ENCODE measurements around the gene SLC1A2.

The SLC1A2 gene

DNA sequence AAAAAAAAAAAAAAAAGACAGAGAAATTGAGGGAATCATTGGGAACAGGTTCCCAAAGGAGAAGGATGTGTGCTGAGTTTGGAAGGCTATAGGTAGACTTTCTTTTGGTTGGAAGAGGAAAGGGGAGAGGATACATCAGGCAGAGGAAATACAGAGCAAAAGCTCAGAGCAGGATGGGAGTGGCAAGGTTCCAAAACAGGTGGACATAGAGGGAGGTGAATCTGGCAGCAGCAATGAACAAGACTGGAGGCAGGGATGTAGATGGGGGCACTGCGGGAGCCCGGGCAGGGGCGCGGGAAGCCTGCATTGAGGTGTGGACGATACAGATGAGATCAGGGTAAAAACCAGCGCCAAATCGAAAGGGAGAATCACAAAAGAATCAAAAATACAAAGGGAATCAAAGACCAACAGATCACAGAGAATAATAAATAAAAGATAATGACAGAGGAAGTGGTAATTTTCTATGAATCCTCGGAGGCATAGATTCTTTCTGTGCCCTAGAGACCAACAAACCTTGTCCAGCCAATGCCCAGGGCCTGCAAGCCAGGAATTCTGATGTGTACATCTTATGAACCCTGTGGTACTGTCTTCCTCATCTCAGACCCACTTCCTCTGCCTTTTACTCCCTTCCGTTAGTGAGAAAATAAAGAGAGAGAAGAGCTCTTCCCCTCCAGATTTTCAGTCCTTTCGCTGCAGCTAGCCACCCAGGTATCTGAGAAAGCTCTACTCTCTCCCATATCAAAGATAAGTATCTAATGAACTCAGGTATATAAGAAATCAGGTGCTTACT lies 70.3 kb downstream of the SLC1A2 start:
- Histone ChIP-seq H3K4me2 (ENCODE audit: insufficient read depth, low read length, poor library complexity, severe bottlenecking) (no peak overlapping the region), H3K4me3 (ENCODE audit: low read length in 2 of 2) (no peak overlapping the region), H4K8ac (ENCODE audit: low read depth, low read length) (no peak overlapping the region), H2BK120ac (ENCODE audit: low read depth, low read length) (no peak overlapping the region), H2BK5ac (ENCODE audit: low read length) (no peak overlapping the region), H3K14ac (ENCODE audit: low read length) (no peak overlapping the region), H2BK15ac (ENCODE audit: low read length) (no peak overlapping the region), H3K23ac (ENCODE audit: low read depth, low read length, poor library complexity) (no peak overlapping the region), H3K79me1 (ENCODE audit: low read depth, low read length) (no peaks in the 10 kb centered on the region), H3K27ac (replicated peaks; ENCODE audit: low read length) (no peak overlapping the region), H3K9ac (ENCODE audit: low read depth, low read length, poor library complexity) (no peak overlapping the region), H2AFZ (ENCODE audit: low read length) (no peak overlapping the region), H3K9me3 (replicated peaks in 1 of 2; ENCODE audit: control insufficient read depth in 2 of 2, insufficient read depth in 1 of 2, low read depth in 1 of 2, low read length in 2 of 2) (no peaks in the 10 kb centered on the region), H3K4ac (ENCODE audit: low read length) (no peak overlapping the region), H3K18ac (ENCODE audit: low read length) (no peak overlapping the region), H3K4me1 (ENCODE audit: control insufficient read depth in 2 of 2, insufficient read depth in 1 of 2, low read depth in 1 of 2, low read length in 2 of 2) (peaks cover 8 to 11% of the 10 kb centered on the region in 2 donors), H3K36me3 (replicated peaks in 1 of 2; ENCODE audit: control insufficient read depth in 2 of 2, insufficient read depth in 2 of 2, low read length in 2 of 2) (no peaks in the 10 kb centered on the region), H2BK12ac (ENCODE audit: low read length) (no peak overlapping the region), H2AK5ac (ENCODE audit: low read depth, low read length) (no peak overlapping the region), H3K27me3 (ENCODE audit: control insufficient read depth in 3 of 3, insufficient read depth in 3 of 3, low read depth in 1 of 3, low read length in 3 of 3) (no peaks in the 10 kb centered on the region), H4K91ac (ENCODE audit: low read depth, low read length, poor library complexity) (no peak overlapping the region)
- no peak for DNase-seq (ENCODE audit: low spot score)
- no CpG with 5 or more reads among the region's 10 CpGs for WGBS, 2 donors (ENCODE audit: extremely low coverage in 2 of 2, insufficient read length in 2 of 2, insufficient replicate concordance in 1 of 2)

DNA sequence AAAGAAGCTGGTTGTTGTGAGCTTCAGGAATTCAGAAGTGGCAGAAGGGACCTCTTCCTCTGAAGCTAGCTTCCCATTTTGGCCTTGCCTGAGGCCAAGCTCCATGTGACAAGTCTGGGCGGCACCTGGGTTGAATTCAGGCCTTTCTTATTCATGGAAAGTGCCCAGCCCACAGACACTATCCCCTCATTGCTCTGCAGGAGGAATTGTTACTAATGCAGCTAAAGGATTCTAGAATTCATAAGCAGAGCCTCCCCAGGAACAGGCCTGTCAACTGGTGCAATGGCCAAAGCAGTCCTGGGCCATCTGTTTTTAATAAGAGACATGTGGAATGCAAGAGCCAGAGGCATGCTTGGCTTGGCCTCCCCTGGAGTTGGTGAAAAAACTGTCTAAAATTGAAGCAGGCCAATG lies 71.4 kb downstream of the SLC1A2 start:
- no peak overlapping the region for H3K4ac ChIP-seq (ENCODE audit: low read length)
- H2AFZ ChIP-seq (ENCODE audit: low read length): no peak overlapping the region
- no peak overlapping the region for H2BK12ac ChIP-seq (ENCODE audit: low read length)
- no peak overlapping the region for H4K91ac ChIP-seq (ENCODE audit: low read depth, low read length, poor library complexity)
- H3K4me2 ChIP-seq (ENCODE audit: insufficient read depth, low read length, poor library complexity, severe bottlenecking): no peak overlapping the region
- no peaks in the 10 kb centered on the region for H3K79me1 ChIP-seq (ENCODE audit: low read depth, low read length)
- no peaks in the 10 kb centered on the region for H3K36me3 ChIP-seq (replicated peaks in 1 of 2; ENCODE audit: control insufficient read depth in 2 of 2, insufficient read depth in 2 of 2, low read length in 2 of 2)
- no peak for DNase-seq (ENCODE audit: low spot score)
- no peaks in the 10 kb centered on the region for H3K27me3 ChIP-seq (ENCODE audit: control insufficient read depth in 3 of 3, insufficient read depth in 3 of 3, low read depth in 1 of 3, low read length in 3 of 3)
- no peak overlapping the region for H2AK5ac ChIP-seq (ENCODE audit: low read depth, low read length)
- no peak overlapping the region for H3K9ac ChIP-seq (ENCODE audit: low read depth, low read length, poor library complexity)
- H3K18ac ChIP-seq (ENCODE audit: low read length): no peak overlapping the region
- no peak overlapping the region for H3K4me3 ChIP-seq (ENCODE audit: low read length in 2 of 2)
- no peak overlapping the region for H2BK5ac ChIP-seq (ENCODE audit: low read length)
- H3K23ac ChIP-seq (ENCODE audit: low read depth, low read length, poor library complexity): no peak overlapping the region
- H4K8ac ChIP-seq (ENCODE audit: low read depth, low read length): no peak overlapping the region
- H3K14ac ChIP-seq (ENCODE audit: low read length): no peak overlapping the region
- no CpG with 5 or more reads among the region's 1 CpG for WGBS, 2 donors (ENCODE audit: extremely low coverage in 2 of 2, insufficient read length in 2 of 2, insufficient replicate concordance in 1 of 2)
- H3K27ac ChIP-seq (replicated peaks; ENCODE audit: low read length): no peak overlapping the region
- peaks cover 8 to 11% of the 10 kb centered on the region in 2 donors for H3K4me1 ChIP-seq (ENCODE audit: control insufficient read depth in 2 of 2, insufficient read depth in 1 of 2, low read depth in 1 of 2, low read length in 2 of 2)
- H2BK15ac ChIP-seq (ENCODE audit: low read length): no peak overlapping the region
- H2BK120ac ChIP-seq (ENCODE audit: low read depth, low read length): no peak overlapping the region
- no peaks in the 10 kb centered on the region for H3K9me3 ChIP-seq (replicated peaks in 1 of 2; ENCODE audit: control insufficient read depth in 2 of 2, insufficient read depth in 1 of 2, low read depth in 1 of 2, low read length in 2 of 2)

GRCh38 chr11:35347173-35347878 lies 72.0 kb downstream of the SLC1A2 start:
- Histone ChIP-seq H4K8ac (ENCODE audit: low read depth, low read length) (no peak overlapping the region), H3K27me3 (ENCODE audit: control insufficient read depth in 3 of 3, insufficient read depth in 3 of 3, low read depth in 1 of 3, low read length in 3 of 3) (no peaks in the 10 kb centered on the region)

GRCh38 chr11:35346472-35347156 lies 72.7 kb downstream of the SLC1A2 start:
- no peak overlapping the region for H2BK5ac ChIP-seq (ENCODE audit: low read length)
- DNase-seq (ENCODE audit: low spot score): no peak
- no peak overlapping the region for H2BK12ac ChIP-seq (ENCODE audit: low read length)
- H3K14ac ChIP-seq (ENCODE audit: low read length): no peak overlapping the region
- H3K4ac ChIP-seq (ENCODE audit: low read length): no peak overlapping the region
- no CpG with 5 or more reads among the region's 6 CpGs for WGBS, 2 donors (ENCODE audit: extremely low coverage in 2 of 2, insufficient read length in 2 of 2, insufficient replicate concordance in 1 of 2)
- no peak overlapping the region for H3K23ac ChIP-seq (ENCODE audit: low read depth, low read length, poor library complexity)
- H3K9me3 ChIP-seq (replicated peaks in 1 of 2; ENCODE audit: control insufficient read depth in 2 of 2, insufficient read depth in 1 of 2, low read depth in 1 of 2, low read length in 2 of 2): no peaks in the 10 kb centered on the region
- no peak overlapping the region for H3K9ac ChIP-seq (ENCODE audit: low read depth, low read length, poor library complexity)
- no peaks in the 10 kb centered on the region for H3K27me3 ChIP-seq (ENCODE audit: control insufficient read depth in 3 of 3, insufficient read depth in 3 of 3, low read depth in 1 of 3, low read length in 3 of 3)
- no peaks in the 10 kb centered on the region for H3K79me1 ChIP-seq (ENCODE audit: low read depth, low read length)
- no peaks in the 10 kb centered on the region for H3K36me3 ChIP-seq (replicated peaks in 1 of 2; ENCODE audit: control insufficient read depth in 2 of 2, insufficient read depth in 2 of 2, low read length in 2 of 2)
- H4K91ac ChIP-seq (ENCODE audit: low read depth, low read length, poor library complexity): no peak overlapping the region
- no peak overlapping the region for H4K8ac ChIP-seq (ENCODE audit: low read depth, low read length)
- H2AFZ ChIP-seq (ENCODE audit: low read length): no peak overlapping the region
- H3K4me2 ChIP-seq (ENCODE audit: insufficient read depth, low read length, poor library complexity, severe bottlenecking): no peak overlapping the region
- H3K4me1 ChIP-seq (ENCODE audit: control insufficient read depth in 2 of 2, insufficient read depth in 1 of 2, low read depth in 1 of 2, low read length in 2 of 2): peaks cover 8 to 9% of the 10 kb centered on the region in 2 donors
- H3K4me3 ChIP-seq (ENCODE audit: low read length in 2 of 2): no peak overlapping the region
- H3K18ac ChIP-seq (ENCODE audit: low read length): no peak overlapping the region
- no peak overlapping the region for H2BK15ac ChIP-seq (ENCODE audit: low read length)
- H2AK5ac ChIP-seq (ENCODE audit: low read depth, low read length): no peak overlapping the region
- no peak overlapping the region for H2BK120ac ChIP-seq (ENCODE audit: low read depth, low read length)
- H3K27ac ChIP-seq (replicated peaks; ENCODE audit: low read length): no peak overlapping the region

More at GRCh38 chr11:35347173-35347878, 72.0 kb downstream of the SLC1A2 start:
- Histone ChIP-seq H2BK15ac (ENCODE audit: low read length) (no peak overlapping the region), H3K9me3 (replicated peaks in 1 of 2; ENCODE audit: control insufficient read depth in 2 of 2, insufficient read depth in 1 of 2, low read depth in 1 of 2, low read length in 2 of 2) (no peaks in the 10 kb centered on the region), H2BK120ac (ENCODE audit: low read depth, low read length) (no peak overlapping the region), H4K91ac (ENCODE audit: low read depth, low read length, poor library complexity) (no peak overlapping the region), H3K23ac (ENCODE audit: low read depth, low read length, poor library complexity) (no peak overlapping the region), H3K14ac (ENCODE audit: low read length) (no peak overlapping the region), H3K36me3 (replicated peaks in 1 of 2; ENCODE audit: control insufficient read depth in 2 of 2, insufficient read depth in 2 of 2, low read length in 2 of 2) (no peaks in the 10 kb centered on the region), H2AK5ac (ENCODE audit: low read depth, low read length) (no peak overlapping the region), H3K18ac (ENCODE audit: low read length) (no peak overlapping the region), H3K79me1 (ENCODE audit: low read depth, low read length) (no peaks in the 10 kb centered on the region), H3K27ac (replicated peaks; ENCODE audit: low read length) (no peak overlapping the region), H2AFZ (ENCODE audit: low read length) (no peak overlapping the region), H3K4me3 (ENCODE audit: low read length in 2 of 2) (no peak overlapping the region), H2BK12ac (ENCODE audit: low read length) (no peak overlapping the region), H3K9ac (ENCODE audit: low read depth, low read length, poor library complexity) (no peak overlapping the region), H3K4me1 (ENCODE audit: control insufficient read depth in 2 of 2, insufficient read depth in 1 of 2, low read depth in 1 of 2, low read length in 2 of 2) (peaks cover 8 to 9% of the 10 kb centered on the region in 2 donors), H2BK5ac (ENCODE audit: low read length) (no peak overlapping the region), H3K4me2 (ENCODE audit: insufficient read depth, low read length, poor library complexity, severe bottlenecking) (no peak overlapping the region), H3K4ac (ENCODE audit: low read length) (no peak overlapping the region)
- DNase-seq (ENCODE audit: low spot score): no peak
- WGBS, 2 donors (ENCODE audit: extremely low coverage in 2 of 2, insufficient read length in 2 of 2, insufficient replicate concordance in 1 of 2): no CpG with 5 or more reads among the region's 6 CpGs
